GM23338 (cell line): ENCODE results near the gene NLRC5.

Experiments used
- EZH2 ChIP-seq: fragments of 200-600 bp; sonication (generic); IDR thresholded peaks from one replicate; pipeline ENCODE4 v1.8.0; 2017; ENCODE audit warnings: antibody characterized with exemption, mild to moderate bottlenecking, low read depth; ENCODE audit not compliant: unreplicated experiment
- EZH2phosphoT487 ChIP-seq: fragments of 200-600 bp; sonication (generic); IDR thresholded peaks from one replicate; pipeline ENCODE4 v1.8.1; 2018; ENCODE audit warnings: antibody characterized with exemption; ENCODE audit not compliant: unreplicated experiment
- NANOG ChIP-seq: IDR thresholded peaks from 2 replicates; pipeline ENCODE4 v1.6.1; 2016; ENCODE audit warnings: antibody characterized with exemption, borderline replicate concordance
- POLR2AphosphoS5 ChIP-seq: IDR thresholded peaks from 2 replicates; pipeline ENCODE4 v1.6.1; 2016; ENCODE audit warnings: antibody characterized with exemption, low read depth
- STAT1 ChIP-seq: IDR thresholded peaks from one replicate; pipeline ENCODE4 v1.6.1; 2016; ENCODE audit warnings: antibody characterized with exemption; ENCODE audit not compliant: unreplicated experiment
- TF ChIP-seq, protein P1 (sequence below), 2 experiments: fragments of 200-600 bp in 1 of 2; sonication (generic) in 1 of 2; conservative IDR thresholded peaks; 2 replicates each; pipeline versions ENCODE4 v1.5.1 to v1.6.1; 2016 to 2017; ENCODE audit warnings: antibody characterized with exemption in 2 of 2, low read depth in 2 of 2, mild to moderate bottlenecking in 2 of 2, moderate library complexity in 1 of 2
- TF ChIP-seq, protein P2 (sequence below): IDR thresholded peaks from one replicate; pipeline ENCODE4 v1.6.1; 2018; ENCODE audit warnings: antibody characterized with exemption; ENCODE audit not compliant: unreplicated experiment

DNA sequence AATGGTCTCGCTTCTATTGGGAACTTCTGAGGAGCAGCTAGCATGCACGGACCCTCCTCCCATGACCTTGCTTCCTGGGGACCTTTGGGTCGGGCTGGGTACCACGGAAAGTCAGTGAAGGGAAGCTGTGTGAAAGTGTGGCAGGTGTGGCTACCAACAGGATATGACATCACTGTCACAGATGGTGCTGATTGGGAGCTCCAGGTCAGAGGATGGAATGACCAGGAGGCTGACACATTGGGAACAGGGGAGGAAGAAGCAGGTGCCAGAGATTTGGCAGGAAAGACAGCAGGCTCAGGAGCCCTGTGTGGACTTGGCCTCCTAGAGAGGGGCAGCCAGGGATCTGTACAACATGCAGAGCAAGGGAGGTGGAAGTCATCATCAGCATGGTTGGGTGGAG, 137.1 kb downstream of the NLRC5 start:
- TF ChIP-seq, protein P1, sequence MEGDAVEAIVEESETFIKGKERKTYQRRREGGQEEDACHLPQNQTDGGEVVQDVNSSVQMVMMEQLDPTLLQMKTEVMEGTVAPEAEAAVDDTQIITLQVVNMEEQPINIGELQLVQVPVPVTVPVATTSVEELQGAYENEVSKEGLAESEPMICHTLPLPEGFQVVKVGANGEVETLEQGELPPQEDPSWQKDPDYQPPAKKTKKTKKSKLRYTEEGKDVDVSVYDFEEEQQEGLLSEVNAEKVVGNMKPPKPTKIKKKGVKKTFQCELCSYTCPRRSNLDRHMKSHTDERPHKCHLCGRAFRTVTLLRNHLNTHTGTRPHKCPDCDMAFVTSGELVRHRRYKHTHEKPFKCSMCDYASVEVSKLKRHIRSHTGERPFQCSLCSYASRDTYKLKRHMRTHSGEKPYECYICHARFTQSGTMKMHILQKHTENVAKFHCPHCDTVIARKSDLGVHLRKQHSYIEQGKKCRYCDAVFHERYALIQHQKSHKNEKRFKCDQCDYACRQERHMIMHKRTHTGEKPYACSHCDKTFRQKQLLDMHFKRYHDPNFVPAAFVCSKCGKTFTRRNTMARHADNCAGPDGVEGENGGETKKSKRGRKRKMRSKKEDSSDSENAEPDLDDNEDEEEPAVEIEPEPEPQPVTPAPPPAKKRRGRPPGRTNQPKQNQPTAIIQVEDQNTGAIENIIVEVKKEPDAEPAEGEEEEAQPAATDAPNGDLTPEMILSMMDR (conservative IDR thresholded peaks at IDR 0.05; ENCODE audit: low read depth in 2 of 2) = no peak
- TF ChIP-seq POLR2AphosphoS5 (no peak), EZH2 (no peak), STAT1 (no peak), NANOG (no peak), EZH2phosphoT487 (no peak)
- TF ChIP-seq, protein P2, sequence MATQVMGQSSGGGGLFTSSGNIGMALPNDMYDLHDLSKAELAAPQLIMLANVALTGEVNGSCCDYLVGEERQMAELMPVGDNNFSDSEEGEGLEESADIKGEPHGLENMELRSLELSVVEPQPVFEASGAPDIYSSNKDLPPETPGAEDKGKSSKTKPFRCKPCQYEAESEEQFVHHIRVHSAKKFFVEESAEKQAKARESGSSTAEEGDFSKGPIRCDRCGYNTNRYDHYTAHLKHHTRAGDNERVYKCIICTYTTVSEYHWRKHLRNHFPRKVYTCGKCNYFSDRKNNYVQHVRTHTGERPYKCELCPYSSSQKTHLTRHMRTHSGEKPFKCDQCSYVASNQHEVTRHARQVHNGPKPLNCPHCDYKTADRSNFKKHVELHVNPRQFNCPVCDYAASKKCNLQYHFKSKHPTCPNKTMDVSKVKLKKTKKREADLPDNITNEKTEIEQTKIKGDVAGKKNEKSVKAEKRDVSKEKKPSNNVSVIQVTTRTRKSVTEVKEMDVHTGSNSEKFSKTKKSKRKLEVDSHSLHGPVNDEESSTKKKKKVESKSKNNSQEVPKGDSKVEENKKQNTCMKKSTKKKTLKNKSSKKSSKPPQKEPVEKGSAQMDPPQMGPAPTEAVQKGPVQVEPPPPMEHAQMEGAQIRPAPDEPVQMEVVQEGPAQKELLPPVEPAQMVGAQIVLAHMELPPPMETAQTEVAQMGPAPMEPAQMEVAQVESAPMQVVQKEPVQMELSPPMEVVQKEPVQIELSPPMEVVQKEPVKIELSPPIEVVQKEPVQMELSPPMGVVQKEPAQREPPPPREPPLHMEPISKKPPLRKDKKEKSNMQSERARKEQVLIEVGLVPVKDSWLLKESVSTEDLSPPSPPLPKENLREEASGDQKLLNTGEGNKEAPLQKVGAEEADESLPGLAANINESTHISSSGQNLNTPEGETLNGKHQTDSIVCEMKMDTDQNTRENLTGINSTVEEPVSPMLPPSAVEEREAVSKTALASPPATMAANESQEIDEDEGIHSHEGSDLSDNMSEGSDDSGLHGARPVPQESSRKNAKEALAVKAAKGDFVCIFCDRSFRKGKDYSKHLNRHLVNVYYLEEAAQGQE = no peak
